Breast epithelium (tissue), 3 donors: ENCODE measurements around the gene CD80.

ENCODE experiments used
- POLR2A ChIP-seq: fragments of 450-650 bp; IDR thresholded peaks from one replicate; pipeline ENCODE4 v1.6.1; 2016; ENCODE audit warnings: antibody characterized with exemption, mild to moderate bottlenecking, moderate library complexity
- POLR2AphosphoS5 ChIP-seq, 3 donors: sonication (generic); formaldehyde crosslinking; IDR thresholded peaks; one replicate each; pipeline ENCODE4 v1.6.1; 2017; ENCODE audit warnings: antibody characterized with exemption in 3 of 3
- TF ChIP-seq, protein P1 (sequence below), 3 donors: fragments of 450-650 bp; IDR thresholded peaks; one replicate each; pipeline ENCODE4 v1.5.1; 2016 to 2017; ENCODE audit warnings: antibody characterized with exemption in 3 of 3, mild to moderate bottlenecking in 3 of 3, moderate library complexity in 3 of 3

DNA sequence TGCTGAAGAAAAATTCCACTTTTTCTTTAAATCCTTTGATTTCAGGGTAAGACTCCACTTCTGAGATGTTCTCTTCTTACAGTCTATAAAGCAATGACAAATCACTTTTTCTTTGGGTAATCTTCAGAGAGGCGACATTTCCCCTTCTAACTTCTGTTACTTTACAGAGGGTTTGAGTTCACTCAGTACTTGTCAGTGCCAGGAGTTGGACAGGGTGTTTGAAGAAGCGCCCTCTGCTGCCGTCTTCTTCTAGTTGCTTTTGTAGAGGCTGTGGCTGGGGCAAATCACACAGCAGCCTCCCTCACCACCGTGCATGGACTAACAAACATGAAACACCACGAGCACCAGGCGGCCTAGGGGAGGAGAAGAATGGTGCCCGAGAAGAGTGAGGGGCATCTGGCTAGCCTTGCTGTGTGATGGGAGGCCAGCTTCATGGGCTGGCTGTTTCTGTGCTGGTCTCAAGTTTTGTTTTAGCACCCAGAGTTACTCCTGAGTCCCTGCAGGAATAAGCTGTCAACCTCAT, at the start of gene CD80:
- TF ChIP-seq, protein P1, sequence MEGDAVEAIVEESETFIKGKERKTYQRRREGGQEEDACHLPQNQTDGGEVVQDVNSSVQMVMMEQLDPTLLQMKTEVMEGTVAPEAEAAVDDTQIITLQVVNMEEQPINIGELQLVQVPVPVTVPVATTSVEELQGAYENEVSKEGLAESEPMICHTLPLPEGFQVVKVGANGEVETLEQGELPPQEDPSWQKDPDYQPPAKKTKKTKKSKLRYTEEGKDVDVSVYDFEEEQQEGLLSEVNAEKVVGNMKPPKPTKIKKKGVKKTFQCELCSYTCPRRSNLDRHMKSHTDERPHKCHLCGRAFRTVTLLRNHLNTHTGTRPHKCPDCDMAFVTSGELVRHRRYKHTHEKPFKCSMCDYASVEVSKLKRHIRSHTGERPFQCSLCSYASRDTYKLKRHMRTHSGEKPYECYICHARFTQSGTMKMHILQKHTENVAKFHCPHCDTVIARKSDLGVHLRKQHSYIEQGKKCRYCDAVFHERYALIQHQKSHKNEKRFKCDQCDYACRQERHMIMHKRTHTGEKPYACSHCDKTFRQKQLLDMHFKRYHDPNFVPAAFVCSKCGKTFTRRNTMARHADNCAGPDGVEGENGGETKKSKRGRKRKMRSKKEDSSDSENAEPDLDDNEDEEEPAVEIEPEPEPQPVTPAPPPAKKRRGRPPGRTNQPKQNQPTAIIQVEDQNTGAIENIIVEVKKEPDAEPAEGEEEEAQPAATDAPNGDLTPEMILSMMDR (IDR thresholded peaks at IDR 0.05) = no peak
- TF ChIP-seq POLR2A (no peak), POLR2AphosphoS5 (IDR thresholded peaks at IDR 0.05) (no peak)
